Astrocyte (in vitro differentiated cells and primary cell): Measurements from ENCODE around the gene LSMEM2. TPM values are rescaled to one million over a fixed set of nuclear protein-coding genes. Genes with fewer than 3 reads are reported as not detected.
A peak's percentile ranks its signal among the peaks of the same experiment; 100 is the strongest.
"Not testable (repeated sequence)": the region's sequence is repeated elsewhere in the genome, so short reads cannot be mapped to it uniquely, and the experiment has no call there.

Source experiments
- DNase-seq: peaks from one replicate; pipeline ENCODE4 v3.0.0-alpha.2; 2010; ENCODE audit warnings: low read depth
- FAIRE-seq: peaks from 2 replicates; lab custom pipeline; 2011; peaks lifted over from hg19 to GRCh38; lab: Jason Lieb, UNC
- H2AFZ ChIP-seq: 2 replicates; pipeline ENCODE4 v1.6.0; 2012; ENCODE audit warnings: low read depth, low read length, inconsistent platforms
- H3K27ac ChIP-seq: 2 replicates; pipeline ENCODE4 v1.5.1; 2011; ENCODE audit warnings: low read depth, low read length, inconsistent platforms
- H3K27me3 ChIP-seq: 2 replicates; pipeline ENCODE4 v1.6.0; 2011; ENCODE audit warnings: low read length, inconsistent platforms; ENCODE audit not compliant: insufficient read depth
- H3K36me3 ChIP-seq: 2 replicates; pipeline ENCODE4 v1.5.1; 2011; ENCODE audit warnings: low read length, inconsistent platforms; ENCODE audit not compliant: insufficient read depth
- H3K4me1 ChIP-seq: 2 replicates; pipeline ENCODE4 v1.5.1; 2011; ENCODE audit warnings: low read length, inconsistent platforms; ENCODE audit not compliant: insufficient read depth
- H3K4me2 ChIP-seq: 2 replicates; pipeline ENCODE4 v1.6.0; 2012; ENCODE audit warnings: low read length, inconsistent platforms
- H3K4me3 ChIP-seq: 2 replicates; pipeline ENCODE4 v1.5.1; 2011; ENCODE audit warnings: low read depth, mild to moderate bottlenecking, low read length, inconsistent platforms; ENCODE audit not compliant: insufficient read depth
- H3K79me2 ChIP-seq: 2 replicates; pipeline ENCODE4 v1.6.0; 2012; ENCODE audit warnings: mild to moderate bottlenecking, low read length, inconsistent platforms; ENCODE audit not compliant: insufficient read depth
- H3K9ac ChIP-seq: 2 replicates; pipeline ENCODE4 v1.6.0; 2012; ENCODE audit warnings: mild to moderate bottlenecking, low read length, inconsistent platforms
- H3K9me3 ChIP-seq: 2 replicates; pipeline ENCODE4 v1.5.1; 2012; ENCODE audit warnings: low read depth, mild to moderate bottlenecking, low read length, inconsistent platforms; ENCODE audit not compliant: insufficient read depth
- H4K20me1 ChIP-seq: 2 replicates; pipeline ENCODE4 v1.6.0; 2012; ENCODE audit warnings: low read length, inconsistent platforms; ENCODE audit not compliant: insufficient read depth
- H3K27ac Mint-ChIP-seq: one replicate; pipeline ENCODE4 v1.8.0; 2021; ENCODE audit warnings: mild to moderate bottlenecking, mixed read lengths; ENCODE audit not compliant: unreplicated experiment
- H3K27me3 Mint-ChIP-seq: one replicate; pipeline ENCODE4 v1.8.0; 2021; ENCODE audit warnings: low read depth, mixed read lengths; ENCODE audit not compliant: unreplicated experiment
- H3K36me3 Mint-ChIP-seq: one replicate; pipeline ENCODE4 v1.8.0; 2021; ENCODE audit warnings: low read depth, mixed read lengths; ENCODE audit not compliant: unreplicated experiment
- H3K4me1 Mint-ChIP-seq: one replicate; pipeline ENCODE4 v1.8.0; 2021; ENCODE audit warnings: low read depth, mixed read lengths; ENCODE audit not compliant: unreplicated experiment
- H3K4me3 Mint-ChIP-seq: one replicate; pipeline ENCODE4 v1.8.0; 2021; ENCODE audit warnings: mild to moderate bottlenecking, moderate library complexity, mixed read lengths; ENCODE audit not compliant: unreplicated experiment
- H3K9me3 Mint-ChIP-seq: one replicate; pipeline ENCODE4 v1.8.0; 2021; ENCODE audit warnings: mild to moderate bottlenecking, mixed read lengths; ENCODE audit not compliant: unreplicated experiment
- EZH2 ChIP-seq: IDR thresholded peaks from 2 replicates; pipeline ENCODE4 v1.6.1; 2012; ENCODE audit warnings: mild to moderate bottlenecking, low read length, inconsistent platforms; ENCODE audit not compliant: insufficient read depth
- total RNA-seq: library from RNA; stranded (reverse); gene quantifications from 2 replicates; pipeline ENCODE4 v1.2.1, GENCODE V29; 2021
- TF ChIP-seq, protein P1 (sequence below): IDR thresholded peaks from 2 replicates; pipeline ENCODE4 v1.5.1; 2011; ENCODE audit warnings: low read depth, mild to moderate bottlenecking, inconsistent platforms, low read length, moderate library complexity; ENCODE audit not compliant: insufficient read depth

The LSMEM2 gene
- total RNA-seq, 1 donor from 2014 or later = 0.30 TPM

DNA sequence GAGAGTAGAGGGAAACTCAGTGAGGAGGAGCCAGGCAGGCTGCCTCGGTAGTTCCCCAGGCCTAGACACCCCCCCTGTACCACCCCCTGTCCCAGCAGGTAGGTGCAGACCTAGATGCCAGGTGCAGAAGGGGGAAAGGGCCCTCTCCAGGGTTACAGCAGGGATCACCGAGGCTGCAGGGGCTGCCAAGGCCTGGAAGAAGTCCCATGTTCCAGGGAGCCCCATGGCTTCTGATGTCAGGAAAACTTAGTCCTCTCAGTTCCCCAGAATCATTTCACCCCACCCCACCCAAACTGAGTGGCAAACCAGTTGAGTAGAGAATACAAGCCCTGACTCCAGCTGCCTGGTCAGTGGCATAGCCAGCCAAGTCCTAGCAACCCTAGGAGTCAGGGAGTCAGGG is 17.4 kb upstream of the LSMEM2 start:
- Histone ChIP-seq H3K79me2 (peaks cover 9% of the 10 kb centered on the region), H4K20me1 (peaks cover 11% of the 10 kb centered on the region), H2AFZ (no peak overlapping the region), H3K36me3 (peaks cover 16% of the 10 kb centered on the region), H3K4me1 (peaks cover 33% of the 10 kb centered on the region), H3K9me3 (no peaks in the 10 kb centered on the region), H3K4me2 (peak overlapping the region; percentile 82), H3K27me3 (no peaks in the 10 kb centered on the region), H3K27ac (no peak overlapping the region), H3K9ac (peak overlapping the region; percentile 92), H3K4me3 (no peak overlapping the region)
- peaks cover 25% of the 10 kb centered on the region for H3K4me1 Mint-ChIP-seq
- TF ChIP-seq EZH2 = no peak
- FAIRE-seq (no peak), DNase-seq (no peak)
- H3K27me3 Mint-ChIP-seq = no peaks in the 10 kb centered on the region
- H3K4me3 Mint-ChIP-seq = no peak overlapping the region
- H3K9me3 Mint-ChIP-seq = no peaks in the 10 kb centered on the region
- H3K36me3 Mint-ChIP-seq = peaks cover 9% of the 10 kb centered on the region
- H3K27ac Mint-ChIP-seq = peak overlapping the region; percentile 83

DNA sequence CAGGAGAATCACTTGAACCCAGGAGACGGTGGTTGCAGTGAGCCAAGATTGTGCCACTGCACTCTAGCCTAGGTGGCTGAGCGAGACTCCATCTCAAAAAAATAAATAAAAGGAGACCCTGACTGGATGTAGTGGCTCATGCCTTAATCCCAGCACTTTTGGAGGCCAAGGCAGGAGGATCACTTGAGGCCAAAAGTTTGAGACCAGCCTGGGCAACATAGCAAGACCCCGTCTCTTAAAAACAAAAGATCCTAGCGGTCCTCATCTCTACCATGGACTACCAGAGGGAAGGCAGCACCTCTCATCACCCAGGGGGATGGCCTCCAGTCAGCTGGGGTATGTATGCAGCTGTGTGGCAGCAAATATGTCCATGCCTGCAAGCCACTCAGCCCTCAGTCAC is 16.7 kb upstream of the LSMEM2 start:
- H3K79me2 ChIP-seq, H3K4me3 ChIP-seq, H3K9ac ChIP-seq, H3K4me2 ChIP-seq, H3K4me3 Mint-ChIP-seq, H3K36me3 Mint-ChIP-seq, H2AFZ ChIP-seq, H3K27me3 ChIP-seq, H3K27ac ChIP-seq, FAIRE-seq, H3K27me3 Mint-ChIP-seq, DNase-seq, H4K20me1 ChIP-seq, H3K9me3 ChIP-seq, H3K9me3 Mint-ChIP-seq, H3K36me3 ChIP-seq: not testable (repeated sequence)
- Mint-ChIP-seq H3K4me1 (peaks cover 25% of the 10 kb centered on the region), H3K27ac (peak overlapping the region; percentile 41)
- H3K4me1 ChIP-seq = peaks cover 38% of the 10 kb centered on the region

DNA sequence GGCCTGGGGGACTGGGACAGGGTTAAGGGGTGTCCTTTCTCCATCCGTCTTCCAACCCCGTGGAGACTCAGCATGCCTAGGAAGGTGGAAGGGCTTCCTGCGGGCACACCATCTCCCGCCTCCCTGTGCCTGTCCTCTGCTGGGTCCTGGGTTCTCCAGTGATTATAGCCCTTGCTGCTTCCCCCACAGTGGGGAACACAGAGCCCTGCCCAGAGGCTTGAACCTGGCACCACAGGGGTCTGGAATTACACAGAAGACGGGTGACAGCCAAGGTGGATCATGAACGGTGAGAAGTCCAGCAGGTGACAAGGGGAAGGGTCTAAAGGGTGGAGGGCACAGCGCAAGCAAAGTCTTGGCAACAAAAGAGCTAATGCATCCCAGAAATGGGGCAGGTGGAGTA is 16.1 kb upstream of the LSMEM2 start:
- no peak overlapping the region for H2AFZ ChIP-seq
- no peaks in the 10 kb centered on the region for H4K20me1 ChIP-seq
- Mint-ChIP-seq H3K27ac (no peak overlapping the region), H3K4me1 (peaks cover 24% of the 10 kb centered on the region), H3K27me3 (no peaks in the 10 kb centered on the region), H3K36me3 (peaks cover 5% of the 10 kb centered on the region), H3K9me3 (no peaks in the 10 kb centered on the region), H3K4me3 (no peak overlapping the region)
- H3K4me3 ChIP-seq = no peak overlapping the region
- TF ChIP-seq, protein P1, sequence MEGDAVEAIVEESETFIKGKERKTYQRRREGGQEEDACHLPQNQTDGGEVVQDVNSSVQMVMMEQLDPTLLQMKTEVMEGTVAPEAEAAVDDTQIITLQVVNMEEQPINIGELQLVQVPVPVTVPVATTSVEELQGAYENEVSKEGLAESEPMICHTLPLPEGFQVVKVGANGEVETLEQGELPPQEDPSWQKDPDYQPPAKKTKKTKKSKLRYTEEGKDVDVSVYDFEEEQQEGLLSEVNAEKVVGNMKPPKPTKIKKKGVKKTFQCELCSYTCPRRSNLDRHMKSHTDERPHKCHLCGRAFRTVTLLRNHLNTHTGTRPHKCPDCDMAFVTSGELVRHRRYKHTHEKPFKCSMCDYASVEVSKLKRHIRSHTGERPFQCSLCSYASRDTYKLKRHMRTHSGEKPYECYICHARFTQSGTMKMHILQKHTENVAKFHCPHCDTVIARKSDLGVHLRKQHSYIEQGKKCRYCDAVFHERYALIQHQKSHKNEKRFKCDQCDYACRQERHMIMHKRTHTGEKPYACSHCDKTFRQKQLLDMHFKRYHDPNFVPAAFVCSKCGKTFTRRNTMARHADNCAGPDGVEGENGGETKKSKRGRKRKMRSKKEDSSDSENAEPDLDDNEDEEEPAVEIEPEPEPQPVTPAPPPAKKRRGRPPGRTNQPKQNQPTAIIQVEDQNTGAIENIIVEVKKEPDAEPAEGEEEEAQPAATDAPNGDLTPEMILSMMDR = no peak
- no peak for TF ChIP-seq EZH2
- H3K4me2 ChIP-seq = no peak overlapping the region
- H3K9me3 ChIP-seq = no peaks in the 10 kb centered on the region
- H3K4me1 ChIP-seq = peaks cover 39% of the 10 kb centered on the region
- FAIRE-seq (no peak), DNase-seq (no peak)
- H3K9ac ChIP-seq = no peak overlapping the region
- peaks cover 7% of the 10 kb centered on the region for H3K36me3 ChIP-seq
- no peak overlapping the region for H3K27ac ChIP-seq
- H3K79me2 ChIP-seq = no peaks in the 10 kb centered on the region
- H3K27me3 ChIP-seq = no peaks in the 10 kb centered on the region
